ENCODE data around the gene FBXO47. TPM values are rescaled to one million over a fixed set of nuclear protein-coding genes. Genes with fewer than 3 reads are reported as not detected.

The FBXO47 gene
- total RNA-seq, 1 donor from 2014 or later: not detected

DNA sequence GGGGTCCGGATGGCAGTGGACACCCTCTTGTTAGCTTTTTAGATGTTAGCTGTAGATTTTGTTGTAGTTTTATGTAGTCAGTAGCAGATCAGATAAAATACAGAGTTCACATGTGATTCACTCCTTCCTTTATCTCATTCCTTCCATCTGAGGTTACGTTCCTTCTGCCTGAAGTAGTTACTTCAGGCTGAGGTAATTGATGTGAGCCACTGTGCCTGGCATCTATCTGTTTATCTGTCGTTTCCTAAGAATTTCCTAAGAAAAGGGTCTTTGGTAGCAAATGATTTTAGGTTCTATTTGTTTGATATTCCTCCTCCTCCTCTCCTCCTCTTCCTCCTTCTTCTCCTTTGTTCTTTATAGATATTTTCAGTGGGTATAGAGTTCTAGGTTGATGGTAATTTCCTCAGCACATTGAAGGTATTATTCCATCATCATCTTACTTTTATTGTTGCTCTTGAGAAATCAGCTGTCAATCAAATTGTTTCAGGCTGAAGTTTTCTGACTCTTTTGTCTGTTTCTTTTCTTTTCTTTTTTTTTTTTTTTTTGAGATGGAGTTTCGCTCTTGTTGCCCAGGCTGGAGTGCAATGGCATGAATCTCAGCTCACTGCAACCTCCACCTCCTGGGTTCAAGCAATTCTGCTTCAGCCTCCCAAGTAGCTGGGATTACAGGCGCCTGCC is 29.6 kb upstream of the FBXO47 start:
- no peaks in the 10 kb centered on the region for H3K4me1 ChIP-seq
- H3K4me2 ChIP-seq: no peak overlapping the region
- Mint-ChIP-seq H3K36me3 (no peaks in the 10 kb centered on the region), H3K27me3 (ENCODE audit: insufficient read depth, low read depth) (peaks cover 4% of the 10 kb centered on the region), H3K27ac (no peak overlapping the region), H3K9me3 (peaks cover 22% of the 10 kb centered on the region), H3K4me1 (no peaks in the 10 kb centered on the region), H3K4me3 (no peak overlapping the region)
- H3F3A ChIP-seq (ENCODE audit: low read depth): no peaks in the 10 kb centered on the region
- DNase-seq (ENCODE audit: low spot score): no peak
- H3K9me3 ChIP-seq (ENCODE audit: low read depth): peaks cover 4% of the 10 kb centered on the region
- no peaks in the 10 kb centered on the region for H3K36me3 ChIP-seq
- H2AFZ ChIP-seq (replicated peaks): no peak overlapping the region
- H3K27me3 ChIP-seq: no peaks in the 10 kb centered on the region
- no peak overlapping the region for H3K4me3 ChIP-seq
- TF ChIP-seq EZH2 (IDR thresholded peaks at IDR 0.05) (no peak), EZH2phosphoT487 (IDR thresholded peaks at IDR 0.05) (no peak)
- TF ChIP-seq, protein P1, sequence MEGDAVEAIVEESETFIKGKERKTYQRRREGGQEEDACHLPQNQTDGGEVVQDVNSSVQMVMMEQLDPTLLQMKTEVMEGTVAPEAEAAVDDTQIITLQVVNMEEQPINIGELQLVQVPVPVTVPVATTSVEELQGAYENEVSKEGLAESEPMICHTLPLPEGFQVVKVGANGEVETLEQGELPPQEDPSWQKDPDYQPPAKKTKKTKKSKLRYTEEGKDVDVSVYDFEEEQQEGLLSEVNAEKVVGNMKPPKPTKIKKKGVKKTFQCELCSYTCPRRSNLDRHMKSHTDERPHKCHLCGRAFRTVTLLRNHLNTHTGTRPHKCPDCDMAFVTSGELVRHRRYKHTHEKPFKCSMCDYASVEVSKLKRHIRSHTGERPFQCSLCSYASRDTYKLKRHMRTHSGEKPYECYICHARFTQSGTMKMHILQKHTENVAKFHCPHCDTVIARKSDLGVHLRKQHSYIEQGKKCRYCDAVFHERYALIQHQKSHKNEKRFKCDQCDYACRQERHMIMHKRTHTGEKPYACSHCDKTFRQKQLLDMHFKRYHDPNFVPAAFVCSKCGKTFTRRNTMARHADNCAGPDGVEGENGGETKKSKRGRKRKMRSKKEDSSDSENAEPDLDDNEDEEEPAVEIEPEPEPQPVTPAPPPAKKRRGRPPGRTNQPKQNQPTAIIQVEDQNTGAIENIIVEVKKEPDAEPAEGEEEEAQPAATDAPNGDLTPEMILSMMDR (IDR thresholded peaks at IDR 0.05): no peak
- no peak overlapping the region for H3K27ac ChIP-seq
- no peaks in the 10 kb centered on the region for H4K20me1 ChIP-seq (ENCODE audit: low read depth)
- no peak overlapping the region for H3K9ac ChIP-seq
- H3K79me2 ChIP-seq (ENCODE audit: low read depth): no peaks in the 10 kb centered on the region

DNA sequence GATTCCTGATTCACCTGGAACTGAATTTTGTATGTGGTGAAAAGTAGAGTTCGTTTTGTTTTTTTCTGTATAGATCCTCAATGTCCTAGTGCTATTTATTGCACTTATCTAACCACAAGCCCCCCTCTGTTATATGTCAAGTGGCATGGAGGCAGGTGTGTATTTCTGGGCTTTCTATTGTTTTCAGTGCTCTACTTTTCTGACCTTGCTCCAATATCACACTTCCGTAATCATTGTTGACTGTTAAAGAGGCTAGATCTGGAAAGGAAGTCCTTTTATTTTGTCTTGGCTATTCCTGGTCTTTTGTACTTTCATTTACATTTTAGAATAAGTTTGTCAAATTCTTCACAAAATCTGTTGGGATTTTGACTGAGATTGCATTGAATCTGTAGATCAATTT is 26.8 kb upstream of the FBXO47 start:
- Histone ChIP-seq H3K79me2 (ENCODE audit: low read depth) (no peaks in the 10 kb centered on the region), H4K20me1 (ENCODE audit: low read depth) (no peaks in the 10 kb centered on the region), H3K4me3 (no peak overlapping the region), H3K27ac (no peak overlapping the region), H3K27me3 (no peaks in the 10 kb centered on the region), H3K36me3 (no peaks in the 10 kb centered on the region), H2AFZ (replicated peaks) (no peak overlapping the region), H3K9me3 (ENCODE audit: low read depth) (peaks cover 4% of the 10 kb centered on the region), H3K4me2 (no peak overlapping the region), H3K4me1 (no peaks in the 10 kb centered on the region), H3K9ac (no peak overlapping the region), H3F3A (ENCODE audit: low read depth) (no peaks in the 10 kb centered on the region)
- Mint-ChIP-seq H3K27me3 (ENCODE audit: insufficient read depth, low read depth) (peaks cover 4% of the 10 kb centered on the region), H3K9me3 (peaks cover 22% of the 10 kb centered on the region), H3K4me3 (no peak overlapping the region), H3K36me3 (no peaks in the 10 kb centered on the region), H3K4me1 (no peaks in the 10 kb centered on the region), H3K27ac (no peak overlapping the region)
- DNase-seq (ENCODE audit: low spot score): no peak
- TF ChIP-seq EZH2 (IDR thresholded peaks at IDR 0.05) (no peak), EZH2phosphoT487 (IDR thresholded peaks at IDR 0.05) (no peak)
- TF ChIP-seq, protein P1 (IDR thresholded peaks at IDR 0.05): no peak

DNA sequence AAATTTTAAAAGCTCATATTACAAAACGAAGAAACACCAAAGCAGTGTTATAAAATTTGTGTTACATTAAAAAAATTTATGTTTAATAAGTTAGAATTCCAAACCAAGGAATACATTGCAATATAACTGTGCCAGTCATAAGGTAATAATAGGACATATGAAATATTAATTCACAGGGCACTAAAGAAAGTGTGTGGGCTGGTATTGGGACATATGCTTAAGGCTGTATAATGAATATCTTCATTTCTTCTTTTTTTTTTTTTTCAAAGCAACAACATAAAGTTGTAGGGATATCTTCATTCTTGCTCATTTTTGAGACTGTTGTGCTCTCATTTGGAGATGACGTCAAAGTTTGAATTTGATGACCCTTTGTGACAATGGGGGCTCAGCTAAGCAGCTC is 17.5 kb upstream of the FBXO47 start:
- no peak for TF ChIP-seq EZH2phosphoT487 (IDR thresholded peaks at IDR 0.05)
- TF ChIP-seq EZH2 (IDR thresholded peaks at IDR 0.05): no peak
- TF ChIP-seq, protein P1 (IDR thresholded peaks at IDR 0.05): no peak
- H3K4me1 ChIP-seq: no peaks in the 10 kb centered on the region
- no peak overlapping the region for H3K27ac ChIP-seq
- Mint-ChIP-seq H3K27ac (no peak overlapping the region), H3K36me3 (no peaks in the 10 kb centered on the region), H3K4me1 (peaks cover 3% of the 10 kb centered on the region), H3K4me3 (no peak overlapping the region), H3K9me3 (no peaks in the 10 kb centered on the region), H3K27me3 (ENCODE audit: insufficient read depth, low read depth) (peaks cover 8% of the 10 kb centered on the region)
- H4K20me1 ChIP-seq (ENCODE audit: low read depth): no peaks in the 10 kb centered on the region
- H3K9me3 ChIP-seq (ENCODE audit: low read depth): no peaks in the 10 kb centered on the region
- no peak for DNase-seq (ENCODE audit: low spot score)
- H3K9ac ChIP-seq: no peak overlapping the region
- no peaks in the 10 kb centered on the region for H3K36me3 ChIP-seq
- H3K79me2 ChIP-seq (ENCODE audit: low read depth): no peaks in the 10 kb centered on the region
- no peak overlapping the region for H2AFZ ChIP-seq (replicated peaks)
- H3F3A ChIP-seq (ENCODE audit: low read depth): no peaks in the 10 kb centered on the region
- H3K4me3 ChIP-seq: no peak overlapping the region
- no peaks in the 10 kb centered on the region for H3K27me3 ChIP-seq
- no peak overlapping the region for H3K4me2 ChIP-seq
